Uterus (tissue), 4 donors: Measurements from ENCODE around the gene RREB1. TPM values are rescaled to one million over a fixed set of nuclear protein-coding genes. Genes with fewer than 3 reads are reported as not detected.

Source experiments
- DNase-seq, 2 donors: peaks; one replicate each; pipeline ENCODE4 v3.0.0-alpha.2; 2019 to 2020
- H3K27ac ChIP-seq, 2 donors: fragments of 200-600 bp; sonication (generic); 1 replicate in 1 of 2; 2 replicates in 1 of 2; pipeline ENCODE4 v1.5.1; 2016 to 2018
- H3K27me3 ChIP-seq, 2 donors: fragments of 200-600 bp; sonication (generic); one replicate each; pipeline ENCODE4 v1.5.1; 2018 to 2019; ENCODE audit warnings: control low read depth in 1 of 2
- H3K36me3 ChIP-seq, 2 donors: fragments of 200-600 bp; sonication (generic); one replicate each; pipeline ENCODE4 v1.5.1; 2019; ENCODE audit warnings: control low read depth in 1 of 2
- H3K4me1 ChIP-seq, 2 donors: fragments of 200-600 bp; sonication (generic); one replicate each; pipeline ENCODE4 v1.5.1; 2018 to 2019; ENCODE audit warnings: control low read depth in 1 of 2
- H3K4me3 ChIP-seq, 2 donors: fragments of 200-600 bp; sonication (generic); 1 replicate in 1 of 2; 2 replicates in 1 of 2; pipeline ENCODE4 v1.5.1; 2018 to 2019; ENCODE audit warnings: mild to moderate bottlenecking in 1 of 2
- H3K9me3 ChIP-seq, 2 donors: fragments of 200-600 bp; sonication (generic); one replicate each; pipeline ENCODE4 v1.5.1; 2019; ENCODE audit warnings: control low read depth in 1 of 2
- CTCF ChIP-seq, 4 experiments: fragments of 200-600 bp in 2 of 4; fragments of 450-650 bp in 2 of 4; sonication (generic) in 2 of 4; IDR thresholded peaks; one replicate each; pipeline ENCODE4 v1.5.1; 2016 to 2019; ENCODE audit warnings: antibody characterized with exemption in 4 of 4, mild to moderate bottlenecking in 2 of 4, moderate library complexity in 1 of 4
- POLR2A ChIP-seq, 2 donors: fragments of 450-650 bp; IDR thresholded peaks; one replicate each; pipeline ENCODE4 v1.6.1; 2016; ENCODE audit warnings: antibody characterized with exemption in 2 of 2, mild to moderate bottlenecking in 1 of 2, moderate library complexity in 1 of 2
- intact Hi-C: fragments of 100-400 bp; cut with DNase I; formaldehyde crosslinking; loops from one replicate; pipeline ENCODE4 v1.15.1; 2023; ENCODE audit warnings: low total_unique reads
- total RNA-seq, 4 donors: library from RNA; depleted of rRNA in 3 of 4; stranded (reverse); fragments of >200 nt in 3 of 4; gene quantifications; one replicate each; pipeline versions ENCODE4 v1.1.0 to v1.2.4, GENCODE V29; 2014 to 2023
- donor health status: DM: yes; HTN: yes; CAD: no.

Gene RREB1
- total RNA-seq, 4 donors from 2014 or later, result 15.1 to 65.9 (median 22.7) TPM

- Histone ChIP-seq H3K4me3 (no peak overlapping the region), H3K4me1 (peaks cover 0 to 9% of the 10 kb centered on the region in 2 donors), H3K27me3 (no peaks in the 10 kb centered on the region), H3K27ac (no peak overlapping the region), H3K36me3 (no peaks in the 10 kb centered on the region), H3K9me3 (no peaks in the 10 kb centered on the region)
- no peak for DNase-seq
- intact Hi-C loops, result no loop called here
- TF ChIP-seq CTCF (IDR thresholded peaks at IDR 0.05), result no peak
- TF ChIP-seq POLR2A (IDR thresholded peaks at IDR 0.05), result no peak
Observed at GRCh38 chr6:7124114-7124513, 16.4 kb downstream of the RREB1 start.

GRCh38 chr6:7124636-7125035 lies 16.9 kb downstream of the RREB1 start:
- intact Hi-C loops, result no loop called here
- H3K4me1 ChIP-seq, result peaks cover 0 to 6% of the 10 kb centered on the region in 2 donors
- TF ChIP-seq CTCF (IDR thresholded peaks at IDR 0.05) (no peak), POLR2A (IDR thresholded peaks at IDR 0.05) (no peak)

GRCh38 chr6:7125290-7125689 lies 17.5 kb downstream of the RREB1 start:
- TF ChIP-seq CTCF (IDR thresholded peaks at IDR 0.05), result no peak
- TF ChIP-seq POLR2A (IDR thresholded peaks at IDR 0.05), result no peak
- no peak for DNase-seq
- Histone ChIP-seq H3K27me3 (no peaks in the 10 kb centered on the region), H3K27ac (no peak overlapping the region), H3K9me3 (no peaks in the 10 kb centered on the region), H3K4me1 (peaks cover 0 to 6% of the 10 kb centered on the region in 2 donors), H3K36me3 (no peaks in the 10 kb centered on the region), H3K4me3 (no peak overlapping the region)
- intact Hi-C loops, result no loop called here

More at GRCh38 chr6:7124636-7125035, 16.9 kb downstream of the RREB1 start:
- Histone ChIP-seq H3K27ac (no peak overlapping the region), H3K36me3 (no peaks in the 10 kb centered on the region), H3K27me3 (no peaks in the 10 kb centered on the region), H3K9me3 (no peaks in the 10 kb centered on the region), H3K4me3 (no peak overlapping the region)
- no peak for DNase-seq

DNA sequence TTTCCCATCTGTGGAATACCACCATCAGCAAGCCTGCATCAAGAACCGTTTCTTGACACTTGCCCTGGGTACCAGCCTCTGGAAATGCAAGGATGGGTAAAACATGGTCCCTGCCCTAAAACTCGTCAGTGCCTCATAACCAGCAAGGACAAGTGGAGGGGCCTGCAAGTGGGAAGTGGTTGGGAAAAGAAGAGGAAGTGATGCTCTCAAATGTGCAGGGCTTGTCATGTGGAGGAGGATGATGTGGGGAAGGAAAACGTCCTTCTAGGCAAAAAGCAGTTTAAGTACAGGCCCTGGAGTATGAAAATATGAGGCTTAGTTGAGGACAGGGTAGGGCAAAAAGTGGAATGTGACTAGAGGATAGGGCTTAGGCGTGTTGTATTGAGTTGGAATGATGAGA lies 19.0 kb downstream of the RREB1 start:
- TF ChIP-seq POLR2A (IDR thresholded peaks at IDR 0.05), result no peak
- DNase-seq, result no peak
- Histone ChIP-seq H3K36me3 (no peaks in the 10 kb centered on the region), H3K27ac (no peak overlapping the region), H3K4me1 (peaks cover 0 to 6% of the 10 kb centered on the region in 2 donors), H3K4me3 (no peak overlapping the region), H3K9me3 (no peaks in the 10 kb centered on the region), H3K27me3 (no peaks in the 10 kb centered on the region)
- intact Hi-C loops, result no loop called here

DNA sequence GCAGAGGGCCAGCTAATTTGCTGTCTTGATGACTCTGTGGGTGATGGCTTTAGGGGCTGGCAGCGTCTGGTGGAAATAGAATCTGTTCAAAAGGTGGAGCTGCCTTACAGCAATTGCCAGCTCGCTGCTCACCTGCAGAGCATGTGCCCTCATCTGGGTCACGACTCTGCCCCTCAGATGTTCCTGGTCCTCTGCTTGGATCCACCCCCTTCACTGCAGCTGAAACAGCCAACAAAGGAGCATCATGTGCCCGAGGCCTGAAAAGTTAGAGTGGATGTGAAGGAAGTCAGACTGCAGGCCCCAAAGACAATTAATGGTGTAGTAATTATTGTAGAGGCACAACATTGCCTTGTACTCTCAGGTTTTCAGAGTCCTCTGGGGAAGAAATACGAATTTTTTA lies 19.9 kb downstream of the RREB1 start:
- H3K36me3 ChIP-seq, result no peaks in the 10 kb centered on the region
- no peaks in the 10 kb centered on the region for H3K27me3 ChIP-seq
- no peak overlapping the region for H3K4me3 ChIP-seq
- H3K4me1 ChIP-seq, result peaks cover 0 to 6% of the 10 kb centered on the region in 2 donors
- no peaks in the 10 kb centered on the region for H3K9me3 ChIP-seq
- intact Hi-C loops, result no loop called here
- TF ChIP-seq CTCF (IDR thresholded peaks at IDR 0.05) (no peak), POLR2A (IDR thresholded peaks at IDR 0.05) (no peak)
- no peak for DNase-seq
- no peak overlapping the region for H3K27ac ChIP-seq

- no peak overlapping the region for H3K4me3 ChIP-seq
- no peaks in the 10 kb centered on the region for H3K9me3 ChIP-seq
- peaks cover 0 to 2% of the 10 kb centered on the region in 2 donors for H3K4me1 ChIP-seq
- no peak for DNase-seq
- no peaks in the 10 kb centered on the region for H3K36me3 ChIP-seq
- no peaks in the 10 kb centered on the region for H3K27me3 ChIP-seq
- intact Hi-C loops, result no loop called here
- no peak overlapping the region for H3K27ac ChIP-seq
- TF ChIP-seq POLR2A (IDR thresholded peaks at IDR 0.05) (no peak), CTCF (IDR thresholded peaks at IDR 0.05) (no peak)
Observed at GRCh38 chr6:7129360-7129759, 21.6 kb downstream of the RREB1 start.
